ENCODE results near the gene GATC.

DNA sequence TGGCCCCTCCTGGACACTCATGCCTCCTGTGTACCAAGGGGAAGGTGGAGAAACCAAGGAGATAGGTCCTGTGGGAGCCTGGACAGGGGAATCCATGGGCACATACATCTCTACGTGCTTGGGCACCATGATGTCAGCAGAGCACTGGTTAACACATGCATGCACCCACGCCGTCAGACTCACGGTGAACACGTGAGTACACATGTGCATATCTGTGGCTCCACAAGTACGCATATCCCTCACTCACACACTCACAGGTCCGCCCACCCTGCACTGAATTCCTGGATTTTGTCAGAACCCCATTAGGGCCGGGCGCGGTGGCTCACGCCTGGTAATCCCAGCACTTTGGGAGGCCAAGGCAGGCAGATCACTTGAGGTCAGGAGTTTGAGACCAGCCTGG is 37.5 kb upstream of the GATC start:
- TF ChIP-seq POLR2A (IDR thresholded peaks at IDR 0.05) = no peak
- TF ChIP-seq, protein P1, sequence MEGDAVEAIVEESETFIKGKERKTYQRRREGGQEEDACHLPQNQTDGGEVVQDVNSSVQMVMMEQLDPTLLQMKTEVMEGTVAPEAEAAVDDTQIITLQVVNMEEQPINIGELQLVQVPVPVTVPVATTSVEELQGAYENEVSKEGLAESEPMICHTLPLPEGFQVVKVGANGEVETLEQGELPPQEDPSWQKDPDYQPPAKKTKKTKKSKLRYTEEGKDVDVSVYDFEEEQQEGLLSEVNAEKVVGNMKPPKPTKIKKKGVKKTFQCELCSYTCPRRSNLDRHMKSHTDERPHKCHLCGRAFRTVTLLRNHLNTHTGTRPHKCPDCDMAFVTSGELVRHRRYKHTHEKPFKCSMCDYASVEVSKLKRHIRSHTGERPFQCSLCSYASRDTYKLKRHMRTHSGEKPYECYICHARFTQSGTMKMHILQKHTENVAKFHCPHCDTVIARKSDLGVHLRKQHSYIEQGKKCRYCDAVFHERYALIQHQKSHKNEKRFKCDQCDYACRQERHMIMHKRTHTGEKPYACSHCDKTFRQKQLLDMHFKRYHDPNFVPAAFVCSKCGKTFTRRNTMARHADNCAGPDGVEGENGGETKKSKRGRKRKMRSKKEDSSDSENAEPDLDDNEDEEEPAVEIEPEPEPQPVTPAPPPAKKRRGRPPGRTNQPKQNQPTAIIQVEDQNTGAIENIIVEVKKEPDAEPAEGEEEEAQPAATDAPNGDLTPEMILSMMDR (IDR thresholded peaks at IDR 0.05) = no peak
